Lower lobe of right lung (tissue), 2 donors: Measurements from ENCODE around the gene PTPRG. TPM values are rescaled to one million over a fixed set of nuclear protein-coding genes. Genes with fewer than 3 reads are reported as not detected.

ENCODE experiments used
- ATAC-seq, 2 donors: fragments of 200-7000 bp; cut with Tn5 transposase; one replicate each; pipeline ENCODE4 v1.9.1; 2020 to 2022; ENCODE audit warnings: mild to moderate bottlenecking in 2 of 2, moderate library complexity in 2 of 2
- DNase-seq: peaks from one replicate; pipeline ENCODE4 v3.0.0-alpha.2; 2020
- H3K27ac ChIP-seq: fragments of 200-600 bp; one replicate; pipeline ENCODE4 v1.8.0; 2022
- H3K27me3 ChIP-seq: fragments of 200-600 bp; one replicate; pipeline ENCODE4 v1.8.0; 2022; ENCODE audit warnings: low read depth
- H3K36me3 ChIP-seq: fragments of 200-600 bp; one replicate; pipeline ENCODE4 v1.8.0; 2022; ENCODE audit warnings: mild to moderate bottlenecking
- H3K4me1 ChIP-seq: fragments of 200-600 bp; one replicate; pipeline ENCODE4 v1.8.0; 2022
- H3K4me3 ChIP-seq: fragments of 200-600 bp; one replicate; pipeline ENCODE4 v1.8.0; 2022; ENCODE audit warnings: mild to moderate bottlenecking
- H3K9me3 ChIP-seq: fragments of 200-600 bp; one replicate; pipeline ENCODE4 v1.8.0; 2022
- intact Hi-C: fragments of 100-400 bp; cut with DNase I; formaldehyde crosslinking; loops from one replicate; pipeline ENCODE4 v1.11.0; 2022
- total RNA-seq: library from RNA; stranded (reverse); fragmentation: NEBNext Ultra II Directional; extraction: Animal tissue kit (Norgen Biotek cat#: 25700); gene quantifications from one replicate; pipeline ENCODE4 v1.2.1, GENCODE V29; 2021
- TF ChIP-seq, protein P1 (sequence below): fragments of 200-600 bp; IDR thresholded peaks from one replicate; pipeline ENCODE4 v1.8.0; 2022; ENCODE audit warnings: antibody characterized with exemption, mild to moderate bottlenecking
- donor health status: DM: no; HTN: yes; CAD: no; lungs with severe emphysema.

PTPRG gene
- total RNA-seq, 1 donor from 2014 or later, result 67.6 TPM

DNA sequence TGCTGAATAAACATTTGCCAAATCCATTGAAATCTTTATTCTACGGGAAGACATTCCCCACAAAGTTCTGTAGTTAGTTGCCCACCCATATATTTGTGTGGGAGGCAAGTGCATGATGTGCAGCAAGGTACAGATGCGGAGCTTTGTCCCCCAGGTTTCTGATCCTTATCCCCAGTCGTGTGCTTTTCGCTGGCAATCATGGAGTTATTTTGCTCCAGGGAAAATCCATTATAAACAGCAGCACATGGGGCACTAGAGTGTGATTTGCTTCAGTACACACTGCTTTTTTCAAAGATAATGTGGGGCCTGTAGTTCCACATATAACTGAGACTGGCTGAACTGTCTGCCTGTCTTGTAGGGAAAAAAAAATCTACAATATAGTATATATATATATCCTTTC is 679.9 kb downstream of the PTPRG start:
- no peak overlapping the region for H3K4me3 ChIP-seq
- H3K36me3 ChIP-seq, result no peaks in the 10 kb centered on the region
- TF ChIP-seq, protein P1, sequence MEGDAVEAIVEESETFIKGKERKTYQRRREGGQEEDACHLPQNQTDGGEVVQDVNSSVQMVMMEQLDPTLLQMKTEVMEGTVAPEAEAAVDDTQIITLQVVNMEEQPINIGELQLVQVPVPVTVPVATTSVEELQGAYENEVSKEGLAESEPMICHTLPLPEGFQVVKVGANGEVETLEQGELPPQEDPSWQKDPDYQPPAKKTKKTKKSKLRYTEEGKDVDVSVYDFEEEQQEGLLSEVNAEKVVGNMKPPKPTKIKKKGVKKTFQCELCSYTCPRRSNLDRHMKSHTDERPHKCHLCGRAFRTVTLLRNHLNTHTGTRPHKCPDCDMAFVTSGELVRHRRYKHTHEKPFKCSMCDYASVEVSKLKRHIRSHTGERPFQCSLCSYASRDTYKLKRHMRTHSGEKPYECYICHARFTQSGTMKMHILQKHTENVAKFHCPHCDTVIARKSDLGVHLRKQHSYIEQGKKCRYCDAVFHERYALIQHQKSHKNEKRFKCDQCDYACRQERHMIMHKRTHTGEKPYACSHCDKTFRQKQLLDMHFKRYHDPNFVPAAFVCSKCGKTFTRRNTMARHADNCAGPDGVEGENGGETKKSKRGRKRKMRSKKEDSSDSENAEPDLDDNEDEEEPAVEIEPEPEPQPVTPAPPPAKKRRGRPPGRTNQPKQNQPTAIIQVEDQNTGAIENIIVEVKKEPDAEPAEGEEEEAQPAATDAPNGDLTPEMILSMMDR, result no peak
- no peak for DNase-seq
- H3K4me1 ChIP-seq, result no peaks in the 10 kb centered on the region
- no peak for ATAC-seq
- no peaks in the 10 kb centered on the region for H3K9me3 ChIP-seq
- no peak overlapping the region for H3K27ac ChIP-seq
- intact Hi-C loops, result no loop called here
- no peaks in the 10 kb centered on the region for H3K27me3 ChIP-seq

DNA sequence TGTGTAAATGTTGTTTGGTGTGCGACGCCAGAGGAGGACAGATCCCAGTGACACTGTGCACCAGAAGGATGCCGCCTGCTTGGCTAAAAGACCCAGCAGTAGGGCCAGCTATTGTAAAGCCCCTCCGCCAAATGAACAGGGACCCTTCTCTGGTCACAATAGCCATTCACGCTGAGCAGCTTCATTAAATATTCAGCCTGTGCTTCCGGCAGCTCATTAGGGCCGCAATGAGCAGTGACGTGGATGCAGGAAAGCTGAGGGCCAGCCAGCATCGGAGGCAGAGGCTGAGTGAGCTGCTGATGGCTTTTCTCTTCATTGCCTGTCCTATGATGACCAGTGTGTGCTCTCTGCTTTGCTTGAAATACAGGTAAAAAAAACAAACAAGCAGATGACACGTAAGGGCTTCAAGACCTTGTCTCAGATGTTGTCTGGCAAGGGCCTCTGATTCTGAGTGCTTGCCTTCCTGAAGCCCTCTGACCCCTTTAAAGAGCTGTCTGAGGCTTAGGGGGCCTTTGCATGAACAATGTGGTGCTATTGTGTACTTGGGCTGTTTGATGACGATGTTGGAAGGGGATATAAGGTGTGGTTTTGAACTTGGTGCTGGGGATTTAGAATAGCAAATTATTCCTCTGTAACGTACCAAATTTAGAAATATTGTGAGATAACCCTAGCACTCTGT is 681.6 kb downstream of the PTPRG start:
- H3K27me3 ChIP-seq, result no peaks in the 10 kb centered on the region
- H3K36me3 ChIP-seq, result no peaks in the 10 kb centered on the region
- no peaks in the 10 kb centered on the region for H3K4me1 ChIP-seq
- no peaks in the 10 kb centered on the region for H3K9me3 ChIP-seq
- intact Hi-C loops, result no loop called here
- H3K27ac ChIP-seq, result no peak overlapping the region
- DNase-seq (no peak), ATAC-seq (no peak)
- TF ChIP-seq, protein P1, result no peak
- no peak overlapping the region for H3K4me3 ChIP-seq

DNA sequence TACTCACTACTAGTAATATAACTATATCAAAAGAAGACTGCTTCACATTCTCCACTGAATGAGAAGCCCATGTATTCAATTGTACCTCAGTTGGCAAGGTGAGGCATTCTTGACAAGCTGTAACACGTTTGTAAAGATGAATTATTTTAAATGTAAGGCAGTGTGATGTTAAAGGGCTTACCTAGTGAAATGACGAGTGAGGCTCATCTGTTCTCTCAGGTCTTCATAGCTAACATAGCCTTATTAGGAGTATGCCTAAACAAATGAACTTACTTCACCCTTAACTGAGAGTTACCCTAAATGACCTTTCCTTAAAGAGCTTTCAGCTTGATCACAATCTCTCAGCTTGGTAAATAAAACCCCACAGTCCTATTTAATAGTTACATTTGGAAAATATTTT is 684.7 kb downstream of the PTPRG start:
- no peaks in the 10 kb centered on the region for H3K4me1 ChIP-seq
- TF ChIP-seq, protein P1, result no peak
- H3K4me3 ChIP-seq, result no peak overlapping the region
- H3K27ac ChIP-seq, result no peak overlapping the region
- H3K9me3 ChIP-seq, result no peaks in the 10 kb centered on the region
- no peak for DNase-seq
- no peak for ATAC-seq
- H3K27me3 ChIP-seq, result no peaks in the 10 kb centered on the region
- H3K36me3 ChIP-seq, result no peaks in the 10 kb centered on the region
- intact Hi-C loops, result no loop called here

DNA sequence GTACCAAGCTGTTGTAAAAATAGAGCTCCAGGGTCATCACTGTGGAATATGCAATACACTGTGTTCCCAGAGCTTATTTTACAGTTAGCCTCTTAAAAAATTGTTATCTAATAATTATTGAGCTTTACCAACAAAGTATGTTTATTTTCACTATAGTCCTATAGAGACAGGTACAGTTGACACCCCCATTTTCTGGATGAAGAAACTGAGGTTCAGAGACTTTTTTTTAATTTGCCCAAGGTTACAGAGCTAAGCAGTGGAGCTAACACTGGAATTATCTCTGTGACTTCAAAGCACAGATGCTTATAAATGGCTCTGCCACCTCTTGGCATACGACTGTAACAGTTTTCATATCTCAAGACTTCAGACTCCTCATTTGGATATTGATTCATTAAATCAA is 685.6 kb downstream of the PTPRG start:
- TF ChIP-seq, protein P1, result no peak
- no peak overlapping the region for H3K4me3 ChIP-seq
- H3K36me3 ChIP-seq, result no peaks in the 10 kb centered on the region
- no peak for ATAC-seq
- DNase-seq, result no peak
- H3K27me3 ChIP-seq, result no peaks in the 10 kb centered on the region
- H3K27ac ChIP-seq, result no peak overlapping the region
- H3K9me3 ChIP-seq, result no peaks in the 10 kb centered on the region
- no peaks in the 10 kb centered on the region for H3K4me1 ChIP-seq
- intact Hi-C loops, result no loop called here

DNA sequence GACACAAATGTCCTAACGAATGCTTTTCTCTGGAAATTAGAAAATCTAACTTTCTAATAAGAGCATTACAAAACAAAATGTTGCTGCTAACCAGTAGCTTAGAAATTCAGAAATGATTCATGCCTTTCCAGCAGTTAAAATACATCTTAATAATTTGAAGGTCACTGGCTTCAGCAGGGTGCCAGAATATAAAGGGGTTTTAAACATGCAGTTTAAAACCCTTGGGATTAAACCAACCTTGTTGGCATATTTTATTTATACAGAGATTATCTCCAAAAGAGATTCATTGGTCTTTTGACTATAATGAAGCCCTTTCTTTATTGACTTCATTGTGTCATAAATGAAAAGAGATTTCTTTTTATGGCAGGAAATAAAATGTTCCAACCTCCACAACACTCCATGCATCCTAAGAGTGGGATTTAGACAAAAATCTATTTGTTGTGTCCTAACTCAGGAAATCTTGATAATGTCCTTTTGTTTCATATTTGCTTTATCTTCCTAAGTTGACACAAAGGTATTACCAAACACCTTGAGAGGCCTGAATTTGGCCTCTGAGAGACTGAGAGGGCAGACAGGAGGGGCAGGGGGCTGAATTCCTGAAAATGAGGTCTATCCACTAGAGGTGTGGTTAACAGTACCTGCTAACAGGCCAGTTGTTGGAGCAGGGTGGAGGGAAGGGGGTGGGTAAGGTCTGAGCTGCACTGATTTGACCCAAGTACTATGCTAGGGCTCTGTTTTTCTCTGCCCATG is 687.5 kb downstream of the PTPRG start:
- intact Hi-C loops, result no loop called here
- no peaks in the 10 kb centered on the region for H3K4me1 ChIP-seq
- no peak overlapping the region for H3K4me3 ChIP-seq
- TF ChIP-seq, protein P1, result no peak
- no peaks in the 10 kb centered on the region for H3K36me3 ChIP-seq
- ATAC-seq (peak; percentile 93 to 94), DNase-seq (peak; percentile 56)
- H3K27ac ChIP-seq, result no peak overlapping the region
- no peaks in the 10 kb centered on the region for H3K9me3 ChIP-seq
- no peaks in the 10 kb centered on the region for H3K27me3 ChIP-seq
